GM23248 (cell line): ENCODE results near the gene LRMDA.

ENCODE experiments used
- EZH2 ChIP-seq: fragments of 200-600 bp; sonication (generic); IDR thresholded peaks from 2 replicates; pipeline ENCODE4 v1.6.1; 2018; ENCODE audit warnings: antibody characterized with exemption, mild to moderate bottlenecking; ENCODE audit not compliant: insufficient read depth, poor library complexity, severe bottlenecking
- EZH2phosphoT487 ChIP-seq: fragments of 200-600 bp; sonication (generic); IDR thresholded peaks from 2 replicates; pipeline ENCODE4 v1.6.1; 2018; ENCODE audit warnings: antibody characterized with exemption, moderate library complexity, mild to moderate bottlenecking, low read depth; ENCODE audit not compliant: insufficient read depth

- TF ChIP-seq EZH2 (no peak), EZH2phosphoT487 (no peak)
Observed at GRCh38 chr10:75487087-75487754, 55.8 kb downstream of the LRMDA start.
